SK-N-SH (cell line): ENCODE measurements around the gene LIX1. TPM values are rescaled to one million over a fixed set of nuclear protein-coding genes. Genes with fewer than 3 reads are reported as not detected.

Experiments
- CTCF ChIA-PET: fragments of 300-600, 350-600 bp; formaldehyde crosslinking; extraction: SDS; loops from one replicate; lab custom pipeline; 2021; lab: Yijun Ruan, JAX
- POLR2A ChIA-PET: fragments of 350-600 bp; sonication (Branson Sonifier 250); formaldehyde crosslinking; extraction: SDS; loops from one replicate; lab custom pipeline; 2020; ENCODE audit warnings: antibody characterized with exemption, inconsistent platforms; lab: Yijun Ruan, JAX
- DNase-seq: peaks from one replicate; pipeline ENCODE4 v3.0.0; 2012
- H2AFZ ChIP-seq: fragments of 200-600 bp; sonication (generic); 2 replicates; pipeline ENCODE4 v1.8.1; 2016; ENCODE audit warnings: antibody characterized with exemption, mild to moderate bottlenecking, low read depth
- H3F3A ChIP-seq: fragments of 200-600 bp; sonication (generic); replicated peaks from 2 replicates; pipeline ENCODE3; 2016; ENCODE audit warnings: antibody characterized with exemption, mild to moderate bottlenecking; ENCODE audit not compliant: insufficient read depth
- H3K27ac ChIP-seq, 2 experiments: fragments of 200-500 bp in 1 of 2; fragments of 200-600 bp in 1 of 2; sonication (Bioruptor generic) in 1 of 2; sonication (generic), shearing (Covaris generic) in 1 of 2; 2 replicates each; pipeline versions ENCODE4 v1.5.1 to v1.6.1; 2014 to 2016; ENCODE audit warnings: low read depth in 2 of 2, inconsistent platforms in 1 of 2, low read length in 1 of 2, mild to moderate bottlenecking in 1 of 2, mixed read lengths in 1 of 2
- H3K27me3 ChIP-seq: fragments of 200-600 bp; sonication (generic), shearing (Covaris generic); 2 replicates; pipeline ENCODE4 v1.6.1; 2016; ENCODE audit warnings: mixed run types; ENCODE audit not compliant: insufficient read depth
- H3K36me3 ChIP-seq, 2 experiments: fragments of 200-500 bp in 1 of 2; fragments of 200-600 bp in 1 of 2; sonication (Bioruptor generic) in 1 of 2; sonication (generic) in 1 of 2; replicated peaks in 1 of 2; 2 replicates each; pipeline versions ENCODE3 to v1.5.1; 2014 to 2016; ENCODE audit warnings: low read length in 1 of 2, mild to moderate bottlenecking in 1 of 2; ENCODE audit not compliant: insufficient read depth in 2 of 2, control insufficient read depth in 1 of 2
- H3K4me1 ChIP-seq, 2 experiments: fragments of 200-500 bp in 1 of 2; fragments of 200-600 bp in 1 of 2; sonication (Bioruptor generic) in 1 of 2; sonication (generic), shearing (Covaris generic) in 1 of 2; 2 replicates each; pipeline versions ENCODE4 v1.5.1 to v1.6.1; 2014 to 2016; ENCODE audit warnings: low read depth in 1 of 2, low read length in 1 of 2, mixed run types in 1 of 2; ENCODE audit not compliant: insufficient read depth in 2 of 2, control insufficient read depth in 1 of 2
- H3K4me2 ChIP-seq: fragments of 200-600 bp; sonication (generic), shearing (Covaris generic); 2 replicates; pipeline ENCODE4 v1.6.1; 2017; ENCODE audit warnings: mixed run types
- H3K4me3 ChIP-seq, 2 experiments: fragments of 200-500 bp in 1 of 2; fragments of 200-600 bp in 1 of 2; sonication (Bioruptor generic) in 1 of 2; sonication (generic), shearing (Covaris generic) in 1 of 2; 2 replicates each; pipeline versions ENCODE4 v1.5.1 to v1.8.1; 2014 to 2016; ENCODE audit warnings: low read depth in 2 of 2, inconsistent platforms in 1 of 2, low read length in 1 of 2, mild to moderate bottlenecking in 1 of 2, mixed read lengths in 1 of 2, moderate library complexity in 1 of 2
- H3K79me2 ChIP-seq: fragments of 200-600 bp; sonication (generic); 2 replicates; pipeline ENCODE4 v1.8.1; 2017; ENCODE audit warnings: mild to moderate bottlenecking; ENCODE audit not compliant: insufficient read depth
- H3K9ac ChIP-seq: fragments of 200-600 bp; sonication (generic); 2 replicates; pipeline ENCODE4 v1.6.1; 2017; ENCODE audit warnings: mixed run types
- H3K9me2 ChIP-seq: fragments of 200-600 bp; sonication (generic); 2 replicates; pipeline ENCODE4 v1.6.1; 2017; ENCODE audit warnings: mixed run types
- H3K9me3 ChIP-seq: fragments of 200-600 bp; sonication (generic); 2 replicates; pipeline ENCODE4 v1.6.1; 2017; ENCODE audit warnings: mixed run types, mild to moderate bottlenecking, moderate library complexity
- H4K20me1 ChIP-seq: fragments of 200-600 bp; sonication (generic); 2 replicates; pipeline ENCODE4 v1.6.1; 2017; ENCODE audit warnings: mild to moderate bottlenecking, mixed run types; ENCODE audit not compliant: insufficient read depth
- EZH2phosphoT487 ChIP-seq: fragments of 200-600 bp; sonication (generic); IDR thresholded peaks from 2 replicates; pipeline ENCODE4 v1.6.1; 2017; ENCODE audit warnings: low read depth, mixed run types, mild to moderate bottlenecking, antibody characterized with exemption, moderate library complexity, borderline replicate concordance
- FOSL2 ChIP-seq: IDR thresholded peaks from 2 replicates; pipeline ENCODE4 v1.4.0; 2012; ENCODE audit warnings: low read depth, mild to moderate bottlenecking, moderate library complexity, borderline replicate concordance
- GABPA ChIP-seq: IDR thresholded peaks from 2 replicates; pipeline ENCODE4 v1.4.0; 2012; ENCODE audit warnings: low read depth, mild to moderate bottlenecking
- GATA2 ChIP-seq: sonication (generic); formaldehyde crosslinking; IDR thresholded peaks from 2 replicates; pipeline ENCODE4 v1.5.0; 2020; ENCODE audit warnings: mild to moderate bottlenecking, missing genetic modification reagents
- JUND ChIP-seq: IDR thresholded peaks from 2 replicates; pipeline ENCODE4 v1.4.0; 2012
- MEF2A ChIP-seq: IDR thresholded peaks from 2 replicates; pipeline ENCODE4 v1.4.0; 2012; ENCODE audit warnings: low read depth, borderline replicate concordance
- NFIC ChIP-seq: IDR thresholded peaks from 2 replicates; pipeline ENCODE4 v1.4.0; 2012; ENCODE audit warnings: borderline replicate concordance
- POLR2AphosphoS5 ChIP-seq: IDR thresholded peaks from 2 replicates; pipeline ENCODE4 v1.6.1; 2012; ENCODE audit warnings: low read depth, low read length
- RAD21 ChIP-seq: IDR thresholded peaks from 2 replicates; pipeline ENCODE4 v1.6.1; 2012; ENCODE audit warnings: mild to moderate bottlenecking, low read length
- RFX5 ChIP-seq: IDR thresholded peaks from 2 replicates; pipeline ENCODE4 v1.6.1; 2012; ENCODE audit warnings: mild to moderate bottlenecking, improper control_type of control experiment, low read length
- RXRA ChIP-seq: IDR thresholded peaks from 2 replicates; pipeline ENCODE4 v1.4.0; 2012; ENCODE audit warnings: low read depth, mild to moderate bottlenecking, borderline replicate concordance
- SMC3 ChIP-seq: IDR thresholded peaks from 2 replicates; pipeline ENCODE4 v1.6.1; 2012; ENCODE audit warnings: low read depth, low read length, improper control_type of control experiment
- TAF1 ChIP-seq: IDR thresholded peaks from 2 replicates; pipeline ENCODE4 v1.6.1; 2012; ENCODE audit warnings: low read depth, mild to moderate bottlenecking, low read length, moderate library complexity, borderline replicate concordance
- TCF12 ChIP-seq: IDR thresholded peaks from 2 replicates; pipeline ENCODE4 v1.4.0; 2012
- WGBS: methylation state at CpG from one replicate; pipeline ENCODE4 v1.1.6; 2017; ENCODE audit warnings: low lambda C conversion rate; 5-methylcytosine and 5-hydroxymethylcytosine counted together
- polyA plus RNA-seq, 3 experiments: library from polyadenylated mRNA; depleted of rRNA; stranded (reverse); fragments of >200 nt; gene quantifications; 2 replicates each; pipeline ENCODE4 v1.2.3, GENCODE V29; 2012
- TF ChIP-seq, protein P1 (sequence below): fragments of 150-350 bp; IDR thresholded peaks from 2 replicates; pipeline ENCODE4 v1.6.1; 2016; ENCODE audit warnings: mild to moderate bottlenecking, low read depth, low read length
- TF ChIP-seq, protein P2 (sequence below): IDR thresholded peaks from 2 replicates; pipeline ENCODE4 v1.4.0; 2012; ENCODE audit warnings: low read depth, borderline replicate concordance
- TF ChIP-seq, protein P3 (sequence below): fragments of 150-350 bp; IDR thresholded peaks from 2 replicates; pipeline ENCODE4 v1.6.1; 2017; ENCODE audit warnings: antibody characterized with exemption, low read length, low read depth, borderline replicate concordance
- TF ChIP-seq, protein P4 (sequence below): IDR thresholded peaks from 2 replicates; pipeline ENCODE4 v1.4.0; 2012; ENCODE audit warnings: low read depth, borderline replicate concordance

LIX1 gene
- polyA plus RNA-seq, 1 of the 3 experiments (the other 2 are of a cell fraction) = not detected

DNA sequence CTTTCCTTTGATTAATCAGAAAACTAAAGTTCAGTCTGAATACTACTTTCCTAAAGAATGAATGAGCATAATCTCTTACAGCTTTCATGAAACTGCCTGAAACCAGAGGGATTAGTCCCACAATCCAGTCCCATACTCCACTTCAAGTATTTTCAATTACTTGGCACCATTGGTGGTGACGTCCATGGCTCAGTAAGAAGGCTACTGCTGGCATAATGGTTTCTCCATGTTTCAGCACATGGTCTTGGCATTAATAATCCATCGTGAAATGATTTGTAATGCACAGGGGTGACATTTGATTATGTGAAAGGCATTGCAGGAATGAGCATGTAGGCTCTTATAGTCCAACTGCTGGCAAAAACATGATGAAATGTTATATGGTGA is 23.4 kb downstream of the LIX1 start:
- H3K4me1 ChIP-seq = peaks cover 0 to 5% of the 10 kb centered on the region in 2 experiments; a peak in 1 of 4 replicates
- DNase-seq = no peak
- H3F3A ChIP-seq = no peaks in the 10 kb centered on the region
- TF ChIP-seq RXRA (no peak), EZH2phosphoT487 (no peak), GATA2 (no peak), MEF2A (no peak), TAF1 (no peak)
- no peak overlapping the region for H3K9ac ChIP-seq
- no peak overlapping the region for H3K4me2 ChIP-seq
- 75% methylated on average over 2 of the region's 2 CpGs for WGBS
- no peaks in the 10 kb centered on the region for H4K20me1 ChIP-seq
- POLR2A ChIA-PET = no interaction called here
- H3K27ac ChIP-seq = no peak overlapping the region
- no peaks in the 10 kb centered on the region for H3K9me3 ChIP-seq
- no peaks in the 10 kb centered on the region for H3K9me2 ChIP-seq
- H3K79me2 ChIP-seq = no peaks in the 10 kb centered on the region
- peaks cover 8% of the 10 kb centered on the region; the same call in 1 of the 2 replicates for H3K27me3 ChIP-seq
- no peaks in the 10 kb centered on the region for H3K36me3 ChIP-seq
- no peak overlapping the region for H3K4me3 ChIP-seq
- CTCF ChIA-PET = no interaction called here
- H2AFZ ChIP-seq = no peak overlapping the region

DNA sequence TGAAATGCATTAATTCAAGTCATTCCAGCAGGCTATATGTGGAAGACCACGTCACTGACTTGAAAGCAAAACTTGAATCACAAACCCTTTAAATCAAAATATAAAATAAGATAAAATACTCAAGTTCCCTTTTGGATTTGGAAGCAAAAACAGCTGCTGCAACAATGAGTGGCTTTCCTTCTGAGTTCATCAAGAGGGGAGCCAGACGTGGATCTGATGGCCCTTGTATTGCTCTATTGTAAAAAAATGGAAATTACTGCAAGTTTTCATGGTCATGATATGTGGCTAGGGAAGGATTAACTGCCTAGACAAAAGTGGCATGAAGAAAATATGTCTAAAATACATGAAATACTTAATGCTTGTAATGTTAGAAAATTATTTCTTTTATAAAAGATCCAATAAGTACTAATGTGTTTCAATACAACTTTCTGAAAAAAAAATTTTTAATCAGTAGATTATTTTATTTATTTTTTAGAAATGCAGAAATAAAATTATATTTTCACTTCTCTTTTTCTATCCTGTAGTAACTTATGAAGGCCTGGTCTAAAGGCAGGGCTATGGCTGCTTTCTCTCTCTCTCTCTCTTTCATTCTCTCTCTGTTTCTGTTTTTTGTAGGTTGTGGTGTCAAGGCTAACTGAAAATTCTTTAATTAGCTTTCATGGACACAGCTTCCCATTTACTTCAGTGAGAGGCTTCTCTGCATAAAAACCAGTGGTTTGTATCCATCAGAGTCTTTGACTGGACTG is 24.0 kb downstream of the LIX1 start:
- peaks cover 8% of the 10 kb centered on the region; the same call in 1 of the 2 replicates for H3K27me3 ChIP-seq
- H3K79me2 ChIP-seq = no peaks in the 10 kb centered on the region
- peaks cover 0 to 5% of the 10 kb centered on the region in 2 experiments; a peak in 1 of 4 replicates for H3K4me1 ChIP-seq
- WGBS = 49% methylated on average over 2 of the region's 2 CpGs
- no peak overlapping the region for H3K4me2 ChIP-seq
- H3K27ac ChIP-seq = no peak overlapping the region
- H2AFZ ChIP-seq = no peak overlapping the region
- CTCF ChIA-PET = interaction anchor here (1.2 kb wide), 1 partner anchor 20 kb away, joined by 4 read pairs; no protein-coding TSS in a partner anchor
- no peaks in the 10 kb centered on the region for H3K9me3 ChIP-seq
- H3K4me3 ChIP-seq = no peak overlapping the region
- no peaks in the 10 kb centered on the region for H3K9me2 ChIP-seq
- H3K36me3 ChIP-seq = no peaks in the 10 kb centered on the region
- H4K20me1 ChIP-seq = no peaks in the 10 kb centered on the region
- DNase-seq = no peak
- H3K9ac ChIP-seq = no peak overlapping the region
- POLR2A ChIA-PET = no interaction called here
- no peaks in the 10 kb centered on the region for H3F3A ChIP-seq
- TF ChIP-seq SMC3 = no peak
- TF ChIP-seq, protein P1, sequence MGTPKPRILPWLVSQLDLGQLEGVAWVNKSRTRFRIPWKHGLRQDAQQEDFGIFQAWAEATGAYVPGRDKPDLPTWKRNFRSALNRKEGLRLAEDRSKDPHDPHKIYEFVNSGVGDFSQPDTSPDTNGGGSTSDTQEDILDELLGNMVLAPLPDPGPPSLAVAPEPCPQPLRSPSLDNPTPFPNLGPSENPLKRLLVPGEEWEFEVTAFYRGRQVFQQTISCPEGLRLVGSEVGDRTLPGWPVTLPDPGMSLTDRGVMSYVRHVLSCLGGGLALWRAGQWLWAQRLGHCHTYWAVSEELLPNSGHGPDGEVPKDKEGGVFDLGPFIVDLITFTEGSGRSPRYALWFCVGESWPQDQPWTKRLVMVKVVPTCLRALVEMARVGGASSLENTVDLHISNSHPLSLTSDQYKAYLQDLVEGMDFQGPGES = no peak
- TF ChIP-seq, protein P2, sequence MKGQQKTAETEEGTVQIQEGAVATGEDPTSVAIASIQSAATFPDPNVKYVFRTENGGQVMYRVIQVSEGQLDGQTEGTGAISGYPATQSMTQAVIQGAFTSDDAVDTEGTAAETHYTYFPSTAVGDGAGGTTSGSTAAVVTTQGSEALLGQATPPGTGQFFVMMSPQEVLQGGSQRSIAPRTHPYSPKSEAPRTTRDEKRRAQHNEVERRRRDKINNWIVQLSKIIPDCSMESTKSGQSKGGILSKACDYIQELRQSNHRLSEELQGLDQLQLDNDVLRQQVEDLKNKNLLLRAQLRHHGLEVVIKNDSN = no peak
- TF ChIP-seq NFIC = no peak
- no peak for TF ChIP-seq TCF12
- TF ChIP-seq GATA2 = no peak
- no peak for TF ChIP-seq MEF2A
- TF ChIP-seq, protein P3, sequence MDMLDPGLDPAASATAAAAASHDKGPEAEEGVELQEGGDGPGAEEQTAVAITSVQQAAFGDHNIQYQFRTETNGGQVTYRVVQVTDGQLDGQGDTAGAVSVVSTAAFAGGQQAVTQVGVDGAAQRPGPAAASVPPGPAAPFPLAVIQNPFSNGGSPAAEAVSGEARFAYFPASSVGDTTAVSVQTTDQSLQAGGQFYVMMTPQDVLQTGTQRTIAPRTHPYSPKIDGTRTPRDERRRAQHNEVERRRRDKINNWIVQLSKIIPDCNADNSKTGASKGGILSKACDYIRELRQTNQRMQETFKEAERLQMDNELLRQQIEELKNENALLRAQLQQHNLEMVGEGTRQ = no peak
- TF ChIP-seq RAD21 = no peak
- TF ChIP-seq, protein P4, sequence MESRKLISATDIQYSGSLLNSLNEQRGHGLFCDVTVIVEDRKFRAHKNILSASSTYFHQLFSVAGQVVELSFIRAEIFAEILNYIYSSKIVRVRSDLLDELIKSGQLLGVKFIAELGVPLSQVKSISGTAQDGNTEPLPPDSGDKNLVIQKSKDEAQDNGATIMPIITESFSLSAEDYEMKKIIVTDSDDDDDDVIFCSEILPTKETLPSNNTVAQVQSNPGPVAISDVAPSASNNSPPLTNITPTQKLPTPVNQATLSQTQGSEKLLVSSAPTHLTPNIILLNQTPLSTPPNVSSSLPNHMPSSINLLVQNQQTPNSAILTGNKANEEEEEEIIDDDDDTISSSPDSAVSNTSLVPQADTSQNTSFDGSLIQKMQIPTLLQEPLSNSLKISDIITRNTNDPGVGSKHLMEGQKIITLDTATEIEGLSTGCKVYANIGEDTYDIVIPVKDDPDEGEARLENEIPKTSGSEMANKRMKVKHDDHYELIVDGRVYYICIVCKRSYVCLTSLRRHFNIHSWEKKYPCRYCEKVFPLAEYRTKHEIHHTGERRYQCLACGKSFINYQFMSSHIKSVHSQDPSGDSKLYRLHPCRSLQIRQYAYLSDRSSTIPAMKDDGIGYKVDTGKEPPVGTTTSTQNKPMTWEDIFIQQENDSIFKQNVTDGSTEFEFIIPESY = no peak
- no peak for TF ChIP-seq FOSL2
- TF ChIP-seq GABPA = no peak
- no peak for TF ChIP-seq RFX5
- TF ChIP-seq POLR2AphosphoS5 = no peak
- TF ChIP-seq RXRA = no peak
- TF ChIP-seq JUND = no peak
- TF ChIP-seq, all 33 proteins: peak for 0
